Natural killer cell (primary cell): ENCODE measurements around the gene C4orf46. TPM values are rescaled to one million over a fixed set of nuclear protein-coding genes. Genes with fewer than 3 reads are reported as not detected.
"Not testable (repeated sequence)": the region's sequence is repeated elsewhere in the genome, so short reads cannot be mapped to it uniquely, and the experiment has no call there.

ENCODE experiments used
- ATAC-seq, 3 donors: fragments of 150-1000 bp in 2 of 3; fragments of 200-7000 bp in 1 of 3; cut with Tn5 transposase; 1 replicate in 1 of 3; 2 replicates in 2 of 3; pipeline ENCODE4 v1.10.0; 2021; ENCODE audit warnings: mild to moderate bottlenecking in 2 of 3, moderate library complexity in 2 of 3
- DNase-seq, 2 donors: peaks; one replicate each; pipeline versions ENCODE4 v3.0.0 to v3.0.0-alpha.2; 2013 to 2021; ENCODE audit warnings: mixed read lengths in 1 of 2
- H3K27ac ChIP-seq: one replicate; pipeline ENCODE4 v1.5.1; 2013; ENCODE audit warnings: mild to moderate bottlenecking, low read length
- H3K27me3 ChIP-seq: one replicate; pipeline ENCODE4 v1.6.1; 2013; ENCODE audit warnings: low read length; ENCODE audit not compliant: control insufficient read depth, insufficient read depth
- H3K36me3 ChIP-seq: one replicate; pipeline ENCODE4 v1.6.1; 2013; ENCODE audit warnings: low read length; ENCODE audit not compliant: control insufficient read depth, insufficient read depth
- H3K4me1 ChIP-seq: one replicate; pipeline ENCODE4 v1.6.1; 2013; ENCODE audit warnings: low read length; ENCODE audit not compliant: control insufficient read depth, insufficient read depth
- H3K4me3 ChIP-seq: one replicate; pipeline ENCODE4 v1.5.1; 2013; ENCODE audit warnings: low read length
- H3K9me3 ChIP-seq: one replicate; pipeline ENCODE4 v1.6.1; 2013; ENCODE audit warnings: low read length; ENCODE audit not compliant: control insufficient read depth, insufficient read depth
- H3K27ac Mint-ChIP-seq, 2 donors: one replicate each; pipeline ENCODE4 v1.8.0; 2022; ENCODE audit warnings: mild to moderate bottlenecking in 2 of 2, mixed read lengths in 2 of 2, moderate library complexity in 1 of 2
- H3K27me3 Mint-ChIP-seq, 2 donors: one replicate each; pipeline ENCODE4 v1.8.0; 2022; ENCODE audit warnings: low read depth in 2 of 2, mixed read lengths in 2 of 2
- H3K36me3 Mint-ChIP-seq: one replicate; pipeline ENCODE4 v1.8.0; 2022; ENCODE audit warnings: mixed read lengths
- H3K4me1 Mint-ChIP-seq, 2 donors: one replicate each; pipeline ENCODE4 v1.8.0; 2022; ENCODE audit warnings: mixed read lengths in 2 of 2
- H3K4me3 Mint-ChIP-seq: one replicate; pipeline ENCODE4 v1.8.0; 2022; ENCODE audit warnings: mild to moderate bottlenecking, moderate library complexity, mixed read lengths
- H3K9me3 Mint-ChIP-seq, 2 donors: one replicate each; pipeline ENCODE4 v1.8.0; 2022; ENCODE audit warnings: mixed read lengths in 2 of 2
- WGBS: methylation state at CpG from one replicate; pipeline ENCODE4 v1.1.7; 2013; ENCODE audit warnings: missing lambda C conversion rate; ENCODE audit not compliant: insufficient coverage; 5-methylcytosine and 5-hydroxymethylcytosine counted together
- intact Hi-C: fragments of 100-400 bp; cut with micrococcal nuclease; formaldehyde crosslinking; loops from one replicate; pipeline ENCODE4 v1.14.2; 2022
- total RNA-seq, 4 donors: library from RNA; stranded (reverse); fragments of 120-200 nt in 1 of 4; gene quantifications; one replicate each; pipeline versions ENCODE4 v1.2.3 to v1.2.4, GENCODE V29; 2013 to 2022
- TF ChIP-seq, protein P1 (sequence below): fragments of 200-600 bp; IDR thresholded peaks from one replicate; pipeline ENCODE4 v1.8.0; 2022; ENCODE audit warnings: antibody characterized with exemption

The C4orf46 gene
- total RNA-seq, 3 donors from 2014 or later (not counting 1 experiment from before 2014, with no cell fraction given): 9.7 to 15.3 (median 12.8) TPM

- H3K27ac Mint-ChIP-seq: no peak overlapping the region
- H3K9me3 ChIP-seq: no peaks in the 10 kb centered on the region
- H3K9me3 Mint-ChIP-seq: no peaks in the 10 kb centered on the region
- peaks cover 18 to 19% of the 10 kb centered on the region in 2 donors for H3K4me1 Mint-ChIP-seq
- H3K36me3 Mint-ChIP-seq: no peaks in the 10 kb centered on the region
- H3K4me3 ChIP-seq: no peak overlapping the region
- intact Hi-C loops: no loop called here
- no peaks in the 10 kb centered on the region for H3K27me3 Mint-ChIP-seq
- H3K4me3 Mint-ChIP-seq: no peak overlapping the region
- peaks cover 12% of the 10 kb centered on the region for H3K4me1 ChIP-seq
- TF ChIP-seq, protein P1, sequence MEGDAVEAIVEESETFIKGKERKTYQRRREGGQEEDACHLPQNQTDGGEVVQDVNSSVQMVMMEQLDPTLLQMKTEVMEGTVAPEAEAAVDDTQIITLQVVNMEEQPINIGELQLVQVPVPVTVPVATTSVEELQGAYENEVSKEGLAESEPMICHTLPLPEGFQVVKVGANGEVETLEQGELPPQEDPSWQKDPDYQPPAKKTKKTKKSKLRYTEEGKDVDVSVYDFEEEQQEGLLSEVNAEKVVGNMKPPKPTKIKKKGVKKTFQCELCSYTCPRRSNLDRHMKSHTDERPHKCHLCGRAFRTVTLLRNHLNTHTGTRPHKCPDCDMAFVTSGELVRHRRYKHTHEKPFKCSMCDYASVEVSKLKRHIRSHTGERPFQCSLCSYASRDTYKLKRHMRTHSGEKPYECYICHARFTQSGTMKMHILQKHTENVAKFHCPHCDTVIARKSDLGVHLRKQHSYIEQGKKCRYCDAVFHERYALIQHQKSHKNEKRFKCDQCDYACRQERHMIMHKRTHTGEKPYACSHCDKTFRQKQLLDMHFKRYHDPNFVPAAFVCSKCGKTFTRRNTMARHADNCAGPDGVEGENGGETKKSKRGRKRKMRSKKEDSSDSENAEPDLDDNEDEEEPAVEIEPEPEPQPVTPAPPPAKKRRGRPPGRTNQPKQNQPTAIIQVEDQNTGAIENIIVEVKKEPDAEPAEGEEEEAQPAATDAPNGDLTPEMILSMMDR: peak; percentile 23
- no peaks in the 10 kb centered on the region for H3K36me3 ChIP-seq
- H3K27me3 ChIP-seq: no peaks in the 10 kb centered on the region
- no peak overlapping the region for H3K27ac ChIP-seq
- peak in 1 of 2 donors; percentile 61 for DNase-seq
- no peak for ATAC-seq
- WGBS: no CpG with 5 or more reads among the region's 3 CpGs
Observed at GRCh38 chr4:158667651-158668198, 4.0 kb downstream of the C4orf46 start.

- Mint-ChIP-seq H3K27ac (no peak overlapping the region), H3K9me3 (no peaks in the 10 kb centered on the region), H3K4me3 (no peak overlapping the region), H3K4me1 (peaks cover 10% of the 10 kb centered on the region in 2 donors), H3K27me3 (no peaks in the 10 kb centered on the region), H3K36me3 (no peaks in the 10 kb centered on the region)
- 94% methylated on average over 2 of the region's 2 CpGs for WGBS
- ATAC-seq (no peak), DNase-seq (no peak)
- H3K9me3 ChIP-seq: no peaks in the 10 kb centered on the region
- H3K27ac ChIP-seq: no peak overlapping the region
- intact Hi-C loops: no loop called here
- TF ChIP-seq, protein P1: no peak
- H3K4me3 ChIP-seq: no peak overlapping the region
- no peaks in the 10 kb centered on the region for H3K36me3 ChIP-seq
- H3K27me3 ChIP-seq: no peaks in the 10 kb centered on the region
- peaks cover 7% of the 10 kb centered on the region for H3K4me1 ChIP-seq
Observed at GRCh38 chr4:158666892-158667291, 4.8 kb downstream of the C4orf46 start.

DNA sequence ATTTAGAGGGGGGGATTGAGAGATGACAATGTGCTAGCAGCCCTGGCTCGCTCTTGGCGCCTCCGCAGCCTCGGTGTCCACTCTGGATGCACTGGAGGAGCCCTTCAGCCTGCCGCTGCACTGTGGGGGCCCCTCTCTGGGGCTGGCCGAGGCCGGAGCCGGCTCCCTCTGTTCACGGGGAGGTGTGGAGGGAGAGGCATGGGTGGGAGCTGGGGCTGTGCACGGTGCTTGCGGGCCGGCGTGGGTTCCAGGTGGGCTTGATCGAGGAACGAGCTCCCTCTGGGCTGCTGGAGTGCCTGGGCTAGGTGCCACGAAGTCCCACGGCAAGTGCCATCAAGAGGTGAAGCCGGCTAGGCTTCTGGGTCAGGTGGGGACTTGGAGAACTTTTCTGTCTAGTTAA, 6.9 kb downstream of the C4orf46 start:
- Mint-ChIP-seq H3K4me3 (no peak overlapping the region), H3K36me3 (no peaks in the 10 kb centered on the region), H3K9me3 (no peaks in the 10 kb centered on the region), H3K27me3 (peaks cover 0 to 2% of the 10 kb centered on the region in 2 donors), H3K27ac (no peak overlapping the region), H3K4me1 (no peaks in the 10 kb centered on the region)
- TF ChIP-seq, protein P1: no peak
- no peak for ATAC-seq
- Histone ChIP-seq H3K36me3 (no peaks in the 10 kb centered on the region), H3K9me3 (no peaks in the 10 kb centered on the region), H3K27me3 (no peaks in the 10 kb centered on the region), H3K4me3 (no peak overlapping the region), H3K27ac (no peak overlapping the region), H3K4me1 (no peaks in the 10 kb centered on the region)
- intact Hi-C loops: no loop called here
- 98% methylated on average over 18 of the region's 18 CpGs for WGBS
- DNase-seq: no peak

DNA sequence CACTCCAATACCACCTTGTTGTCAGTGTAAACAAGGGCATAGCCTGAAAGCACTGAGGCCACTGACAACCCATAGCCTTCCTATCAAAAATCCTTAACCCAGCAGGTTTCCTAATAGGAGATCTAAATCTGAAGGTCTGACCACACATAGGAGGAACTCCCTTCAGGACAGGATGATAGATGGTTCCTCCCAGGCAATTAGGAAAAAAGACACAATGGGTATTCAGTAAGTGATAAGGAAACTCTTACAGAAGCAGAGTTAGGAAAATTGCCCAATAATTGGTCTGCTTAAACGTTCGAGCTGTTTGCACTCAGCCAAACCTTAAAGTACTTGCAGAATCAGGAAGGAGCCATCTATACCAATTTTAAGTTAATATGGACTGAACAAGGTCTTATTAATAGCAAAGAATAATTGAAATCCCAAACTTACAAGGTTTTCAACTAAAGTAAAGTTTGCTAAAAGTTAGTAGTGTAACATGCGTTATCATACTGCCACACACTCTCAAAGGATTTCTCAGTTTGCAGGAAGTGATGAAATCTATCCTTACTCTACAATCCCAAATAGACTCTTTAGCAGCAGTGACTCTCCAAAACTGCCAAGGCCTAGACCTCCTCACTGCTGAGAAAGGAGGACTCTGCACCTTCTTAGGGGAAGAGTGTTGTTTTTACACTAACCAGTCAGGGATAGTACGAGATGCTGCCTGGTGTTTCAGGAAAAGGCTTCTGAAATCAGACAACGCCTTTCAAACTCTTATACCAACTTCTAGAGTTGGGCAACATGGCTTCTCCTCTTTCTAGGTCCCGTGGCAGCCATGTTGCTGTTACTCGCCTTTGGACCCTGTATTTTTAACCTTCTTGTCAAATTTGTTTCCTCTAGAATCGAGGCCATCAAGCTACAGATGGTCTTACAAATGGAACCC, 7.7 kb downstream of the C4orf46 start:
- H3K9me3 Mint-ChIP-seq, ATAC-seq, DNase-seq, H3K4me1 Mint-ChIP-seq, intact Hi-C loops, H3K27me3 Mint-ChIP-seq, H3K4me3 ChIP-seq, H3K27me3 ChIP-seq, H3K36me3 Mint-ChIP-seq, H3K4me1 ChIP-seq, H3K27ac Mint-ChIP-seq, H3K4me3 Mint-ChIP-seq, H3K27ac ChIP-seq, H3K9me3 ChIP-seq, H3K36me3 ChIP-seq: not testable (repeated sequence)
- 82% methylated on average over 8 of the region's 8 CpGs for WGBS

DNA sequence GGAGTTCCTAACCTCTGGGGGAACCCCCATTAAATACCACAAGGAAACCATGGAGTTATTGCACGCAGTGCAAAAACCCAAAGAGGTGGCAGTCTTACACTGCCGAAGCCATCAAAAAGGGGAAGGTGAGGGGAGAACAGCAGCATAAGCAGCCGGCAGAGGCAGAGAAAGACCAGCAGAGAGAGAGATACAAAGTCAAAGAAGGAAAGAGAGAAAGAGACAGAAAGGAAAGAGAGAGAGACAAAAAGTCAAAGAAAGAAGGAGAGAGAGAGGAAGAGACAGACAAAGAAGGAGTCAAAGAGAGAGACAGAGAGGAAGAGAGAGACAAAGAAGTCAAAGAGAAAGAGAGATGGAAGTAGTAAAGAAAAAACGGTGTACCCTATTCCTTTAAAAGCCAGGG, 8.4 kb downstream of the C4orf46 start:
- DNase-seq, H3K9me3 Mint-ChIP-seq, H3K4me3 Mint-ChIP-seq, H3K36me3 Mint-ChIP-seq, H3K4me1 Mint-ChIP-seq, H3K9me3 ChIP-seq, H3K36me3 ChIP-seq, H3K27ac ChIP-seq, H3K27me3 ChIP-seq, H3K27me3 Mint-ChIP-seq, H3K4me3 ChIP-seq, ATAC-seq, intact Hi-C loops, H3K4me1 ChIP-seq, H3K27ac Mint-ChIP-seq: not testable (repeated sequence)
- 10% methylated on average over 3 of the region's 4 CpGs for WGBS
